K562 (cell line): ENCODE data around the gene AMBP. TPM values are rescaled to one million over a fixed set of nuclear protein-coding genes. Genes with fewer than 3 reads are reported as not detected.

Experiments used
- ATAC-seq: fragments of 200-7000 bp; cut with Tn5 transposase; 3 replicates; pipeline ENCODE4 v1.9.1; 2020; ENCODE audit warnings: moderate library complexity
- BruUV-seq: library from RNA; stranded (reverse); fragments of 400-500 nt; replicated peaks from 2 replicates; lab custom pipeline; 2021; lab: Mats Ljungman, UMichigan
- CTCF ChIA-PET: fragments of 300-600 bp; formaldehyde crosslinking; extraction: SDS; loops from one replicate; lab custom pipeline; 2021; ENCODE audit warnings: low intra/inter-chr PET ratio; lab: Yijun Ruan, JAX
- POLR2A ChIA-PET: fragments of 300-600, 350-650 bp; sonication (Branson Sonifier 250); formaldehyde crosslinking; extraction: SDS; loops from one replicate; lab custom pipeline; 2021; ENCODE audit warnings: antibody characterized with exemption, inconsistent platforms; lab: Yijun Ruan, JAX
- DNase-seq, 4 experiments: peaks; one replicate each; pipeline versions ENCODE4 v3.0.0 to v3.0.0-alpha.2; 2011 to 2018; ENCODE audit warnings: low spot score in 3 of 4, mixed read lengths in 3 of 4; ENCODE audit errors: extremely low read depth in 1 of 4
- FAIRE-seq: peaks from 2 replicates; lab custom pipeline; 2011; peaks lifted over from hg19 to GRCh38; lab: Jason Lieb, UNC
- H2AFZ ChIP-seq: 2 replicates; pipeline ENCODE4 v1.6.0; 2011; ENCODE audit warnings: low read depth, low read length, control low read depth, inconsistent platforms
- H3K27ac ChIP-seq: fragments of 200-600 bp; 3 replicates; pipeline ENCODE4 v1.8.0; 2011; ENCODE audit warnings: low read depth, mild to moderate bottlenecking, control low read depth, inconsistent platforms, low read length, moderate library complexity, mixed read lengths; ENCODE audit errors: extremely low read depth
- H3K27me3 ChIP-seq, 2 experiments: fragments of 300-600 bp in 1 of 2; 2 replicates in 1 of 2; 3 replicates in 1 of 2; pipeline versions ENCODE4 v1.6.0 to v1.8.0; 2011; ENCODE audit warnings: inconsistent platforms in 2 of 2, low read length in 2 of 2, mild to moderate bottlenecking in 1 of 2, mixed read lengths in 1 of 2, moderate library complexity in 1 of 2; ENCODE audit not compliant: control insufficient read depth in 2 of 2, insufficient read depth in 2 of 2
- H3K36me3 ChIP-seq: fragments of 300-600 bp; 3 replicates; pipeline ENCODE4 v1.8.0; 2011; ENCODE audit warnings: mild to moderate bottlenecking, low read length, inconsistent platforms; ENCODE audit not compliant: control insufficient read depth, insufficient read depth
- H3K4me1 ChIP-seq, 2 experiments: fragments of 200-600 bp in 1 of 2; replicated peaks in 1 of 2; 2 replicates in 1 of 2; 3 replicates in 1 of 2; pipeline versions ENCODE4 v1.5.1 to v1.8.0; 2011; ENCODE audit warnings: inconsistent platforms in 2 of 2, low read length in 2 of 2, mild to moderate bottlenecking in 1 of 2, mixed read lengths in 1 of 2, moderate library complexity in 1 of 2; ENCODE audit not compliant: control insufficient read depth in 2 of 2, insufficient read depth in 2 of 2
- H3K4me2 ChIP-seq: 2 replicates; pipeline ENCODE4 v1.6.1; 2011; ENCODE audit warnings: low read length, control low read depth, inconsistent platforms, mixed read lengths; ENCODE audit not compliant: insufficient read depth
- H3K4me3 ChIP-seq: fragments of 200-600 bp; sonication (generic), shearing (Covaris generic); 2 replicates; pipeline ENCODE4 v1.5.1; 2016; ENCODE audit warnings: control low read depth, inconsistent platforms
- H3K79me2 ChIP-seq: fragments of 200-600 bp; 3 replicates; pipeline ENCODE4 v1.8.0; 2011; ENCODE audit warnings: low read length, inconsistent platforms; ENCODE audit not compliant: control insufficient read depth, insufficient read depth
- H3K9ac ChIP-seq, 2 experiments: 2 replicates each; pipeline versions ENCODE4 v1.6.0 to v1.6.1; 2011; ENCODE audit warnings: low read depth in 2 of 2, low read length in 2 of 2, control low read depth in 1 of 2, inconsistent platforms in 1 of 2, mild to moderate bottlenecking in 1 of 2, mixed read lengths in 1 of 2; ENCODE audit not compliant: insufficient read depth in 1 of 2
- H3K9me1 ChIP-seq: one replicate; pipeline ENCODE4 v1.6.0; 2011; ENCODE audit warnings: inconsistent platforms, mild to moderate bottlenecking, low read length, moderate library complexity; ENCODE audit not compliant: control insufficient read depth, insufficient read depth
- H3K9me3 ChIP-seq: replicated peaks from 2 replicates; pipeline ENCODE4 v1.5.1; 2011; ENCODE audit warnings: low read depth, low read length, inconsistent platforms; ENCODE audit not compliant: control insufficient read depth, insufficient read depth
- H4K20me1 ChIP-seq: replicated peaks from 2 replicates; pipeline ENCODE4 v1.6.1; 2011; ENCODE audit warnings: low read length, inconsistent platforms, mixed read lengths; ENCODE audit not compliant: control insufficient read depth, insufficient read depth
- CBFA2T3 ChIP-seq: fragments of 450-650 bp; IDR thresholded peaks from 2 replicates; pipeline ENCODE4 v1.6.1; 2017
- HMG20B ChIP-seq: fragments of 250-450 bp; sonication (Bioruptor Pico); IDR thresholded peaks from 2 replicates; pipeline ENCODE4 v1.5.0; 2021; ENCODE audit warnings: mild to moderate bottlenecking
- LARP7 ChIP-seq: fragments of 450-650 bp; IDR thresholded peaks from 2 replicates; pipeline ENCODE4 v1.6.1; 2016
- NFIC ChIP-seq: fragments of 450-650 bp; IDR thresholded peaks from 2 replicates; pipeline ENCODE4 v1.6.1; 2017; ENCODE audit warnings: mild to moderate bottlenecking, inconsistent platforms
- PURB ChIP-seq: sonication (generic); formaldehyde crosslinking; IDR thresholded peaks from 2 replicates; pipeline ENCODE4 v1.9.0; 2021; ENCODE audit warnings: low read depth, mild to moderate bottlenecking, missing genetic modification reagents
- RBM34 ChIP-seq: fragments of 200-400 bp; formaldehyde crosslinking; IDR thresholded peaks from 2 replicates; pipeline ENCODE4 v1.6.1; 2018; ENCODE audit warnings: low read length, borderline replicate concordance; ENCODE audit not compliant: insufficient read depth
- SIX5 ChIP-seq, 2 experiments: IDR thresholded peaks; 2 replicates each; pipeline ENCODE4 v1.6.1; 2011; ENCODE audit warnings: low read length in 2 of 2, borderline replicate concordance in 1 of 2, low read depth in 1 of 2, mild to moderate bottlenecking in 1 of 2, moderate library complexity in 1 of 2; ENCODE audit not compliant: insufficient read depth in 1 of 2
- STAG1 ChIP-seq: sonication (generic); formaldehyde crosslinking; IDR thresholded peaks from 2 replicates; pipeline ENCODE4 v1.5.0; 2020; ENCODE audit warnings: missing genetic modification reagents, borderline replicate concordance
- TAF7 ChIP-seq: fragments of 450-650 bp; IDR thresholded peaks from 2 replicates; pipeline ENCODE4 v1.6.1; 2016; ENCODE audit warnings: missing genetic modification characterization, missing compliant biosample characterization
- TEAD4 ChIP-seq, 2 experiments: sonication (generic) in 1 of 2; formaldehyde crosslinking in 1 of 2; IDR thresholded peaks; 2 replicates each; pipeline versions ENCODE4 v1.6.1 to v1.8.0; 2012 to 2022; ENCODE audit warnings: borderline replicate concordance in 1 of 2, inconsistent platforms in 1 of 2, low read length in 1 of 2, mild to moderate bottlenecking in 1 of 2, missing genetic modification reagents in 1 of 2
- ZNF143 ChIP-seq: sonication (generic); formaldehyde crosslinking; IDR thresholded peaks from 2 replicates; pipeline ENCODE4 v1.9.0; 2022; ENCODE audit warnings: mild to moderate bottlenecking, missing genetic modification reagents
- ZNF511 ChIP-seq: sonication (generic); formaldehyde crosslinking; IDR thresholded peaks from 2 replicates; pipeline ENCODE4 v1.8.0; 2022; ENCODE audit warnings: mild to moderate bottlenecking, missing genetic modification reagents
- ZNF639 ChIP-seq, 2 experiments: fragments of 200-800 bp in 1 of 2; sonication (Bioruptor generic) in 1 of 2; sonication (generic) in 1 of 2; formaldehyde crosslinking in 1 of 2; IDR thresholded peaks in 1 of 2; conservative IDR thresholded peaks in 1 of 2; 2 replicates each; pipeline versions ENCODE4 v1.5.0 to v1.6.1; 2016 to 2020; ENCODE audit warnings: missing compliant biosample characterization in 1 of 2, missing genetic modification characterization in 1 of 2, missing genetic modification reagents in 1 of 2
- WGBS: fragments of 100-300 bp; shearing (Covaris generic); methylation state at CpG from one replicate; pipeline ENCODE4 v1.1.6; 2016; ENCODE audit warnings: low coverage, mixed read lengths; ENCODE audit not compliant: insufficient coverage; ENCODE audit errors: missing lambda C conversion rate; 5-methylcytosine and 5-hydroxymethylcytosine counted together
- in situ Hi-C: fragments of 300-500 bp; cut with MboI; formaldehyde crosslinking; loops from 4 replicates; pipeline ENCODE4 v1.15.0; 2018; ENCODE audit warnings: inconsistent platforms, mixed read lengths
- intact Hi-C: fragments of 100-400 bp; cut with micrococcal nuclease; formaldehyde crosslinking; loops from 2 replicates; pipeline ENCODE4 v1.14.2; 2022
- polyA plus RNA-seq, 8 experiments: library from polyadenylated mRNA; depleted of rRNA in 4 of 8; stranded (reverse) in 5 of 8; unstranded in 3 of 8; fragments of >200 nt; fragmentation: Nextera tagmentation in 2 of 8; fragmentation: Illumina TruSeq in 1 of 8; extraction: Ambion mirVana in 2 of 8; extraction: Trizol in 1 of 8; gene quantifications; 2 replicates each; pipeline versions ENCODE4 v1.2.1 to v1.2.3, GENCODE V29; 2011 to 2014; ENCODE audit warnings: inconsistent platforms in 1 of 8, missing spikeins in 1 of 8
- total RNA-seq, 7 experiments: library from RNA; depleted of rRNA in 6 of 7; stranded (reverse); fragments of >200 nt in 6 of 7; fragmentation: Illumina TruSeq in 2 of 7; extraction: Trizol in 2 of 7; gene quantifications; 2 replicates each; pipeline versions ENCODE4 v1.2.1 to v1.2.3, GENCODE V29; 2011 to 2021; ENCODE audit warnings: low replicate concordance in 1 of 7

Gene AMBP
- total and polyA plus RNA-seq, 9 of the 15 experiments (the other 6 are each of a cell fraction or from before 2014, with no cell fraction given), result 1.3 TPM; not detected in 8

- ATAC-seq, result no peak
- H4K20me1 ChIP-seq, result peaks cover 3% of the 10 kb centered on the region; the same call in 1 of the 2 replicates
- H3K27me3 ChIP-seq, result no peaks in the 10 kb centered on the region
- H2AFZ ChIP-seq, result no peak overlapping the region
- intact Hi-C loops, result no loop called here
- in situ Hi-C loops, result no loop called here
- FAIRE-seq, result no peak
- DNase-seq, result no peak
- no peaks in the 10 kb centered on the region for H3K9me3 ChIP-seq
- no peak overlapping the region for H3K9ac ChIP-seq
- H3K27ac ChIP-seq, result no peak overlapping the region
- H3K79me2 ChIP-seq, result no peaks in the 10 kb centered on the region
- H3K4me1 ChIP-seq, result peaks cover 0 to 3% of the 10 kb centered on the region in 2 experiments; a peak in 2 of 5 replicates
- BruUV-seq, result no TSS peak
- CTCF ChIA-PET, result no interaction called here
- H3K9me1 ChIP-seq, result peaks cover 7% of the 10 kb centered on the region
- TF ChIP-seq STAG1 (no peak), ZNF639 (CRISPR knock-in tag; conservative IDR thresholded peaks at IDR 0.05 in 1 of 2, IDR thresholded peaks at IDR 0.05 in 1 of 2) (no peak), RBM34 (no peak), ZNF143 (CRISPR knock-in tag) (no peak), HMG20B (no peak), ZNF511 (CRISPR knock-in tag) (no peak), NFIC (no peak), PURB (no peak), TEAD4 (IDR thresholded peaks at IDR 0.05; ENCODE audit: low read length) (no peak), TEAD4 (CRISPR knock-in tag; IDR thresholded peaks at IDR 0.05; ENCODE audit: borderline replicate concordance) (no peak), LARP7 (no peak), TAF7 (no peak), SIX5 (IDR thresholded peaks at IDR 0.05; ENCODE audit: borderline replicate concordance in 1 of 2, insufficient read depth in 1 of 2, low read depth in 1 of 2, low read length in 2 of 2) (no peak), CBFA2T3 (no peak)
- no peak overlapping the region for H3K4me3 ChIP-seq
- POLR2A ChIA-PET, result no interaction called here
- 33% methylated on average over 5 of the region's 5 CpGs for WGBS
- no peak overlapping the region for H3K4me2 ChIP-seq
- H3K36me3 ChIP-seq, result peaks cover 3% of the 10 kb centered on the region; the same call in 1 of the 3 replicates
These were observed 52.3 kb downstream of the AMBP start for GRCh38 chr9:114025760-114026159.
